Adrenal gland (tissue), 5 donors: ENCODE measurements around the gene TADA2B.

Experiments used
- POLR2A ChIP-seq, 2 donors: fragments of 450-650 bp; IDR thresholded peaks; one replicate each; pipeline ENCODE4 v1.6.1; 2017; ENCODE audit warnings: antibody characterized with exemption in 2 of 2, mild to moderate bottlenecking in 2 of 2, moderate library complexity in 1 of 2
- TF ChIP-seq, protein P1 (sequence below), 6 experiments: fragments of 450-650 bp in 4 of 6; fragments of 200-600 bp in 2 of 6; sonication (generic) in 1 of 6; IDR thresholded peaks; 1 replicate in 5 of 6; 2 replicates in 1 of 6; pipeline versions ENCODE4 v1.5.1 to v1.8.0; 2016 to 2021; ENCODE audit warnings: antibody characterized with exemption in 6 of 6, mild to moderate bottlenecking in 2 of 6, moderate library complexity in 1 of 6
- donor health status: DM: no; HTN: no; CAD: no.

DNA sequence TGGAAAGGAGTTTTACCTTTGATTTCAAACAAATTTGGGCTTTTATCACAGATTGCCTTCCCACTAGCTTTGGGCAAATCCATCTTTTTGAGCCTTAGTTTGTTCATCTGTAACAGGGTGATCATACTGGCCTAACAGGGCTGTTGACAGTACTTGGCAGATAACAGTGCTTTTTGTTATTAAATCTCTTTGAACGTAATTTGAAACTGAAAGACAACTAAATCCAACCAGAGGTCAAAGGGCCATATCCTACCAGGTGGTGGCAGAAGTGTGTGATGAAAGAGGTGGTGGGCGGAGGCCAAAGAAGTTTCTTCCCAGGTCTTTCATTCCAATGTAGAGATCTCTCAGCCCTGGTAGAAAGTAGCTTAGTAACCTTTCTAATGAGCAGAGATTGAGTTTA lies 35.2 kb upstream of the TADA2B start:
- no peak for TF ChIP-seq POLR2A (IDR thresholded peaks at IDR 0.05)
- TF ChIP-seq, protein P1, sequence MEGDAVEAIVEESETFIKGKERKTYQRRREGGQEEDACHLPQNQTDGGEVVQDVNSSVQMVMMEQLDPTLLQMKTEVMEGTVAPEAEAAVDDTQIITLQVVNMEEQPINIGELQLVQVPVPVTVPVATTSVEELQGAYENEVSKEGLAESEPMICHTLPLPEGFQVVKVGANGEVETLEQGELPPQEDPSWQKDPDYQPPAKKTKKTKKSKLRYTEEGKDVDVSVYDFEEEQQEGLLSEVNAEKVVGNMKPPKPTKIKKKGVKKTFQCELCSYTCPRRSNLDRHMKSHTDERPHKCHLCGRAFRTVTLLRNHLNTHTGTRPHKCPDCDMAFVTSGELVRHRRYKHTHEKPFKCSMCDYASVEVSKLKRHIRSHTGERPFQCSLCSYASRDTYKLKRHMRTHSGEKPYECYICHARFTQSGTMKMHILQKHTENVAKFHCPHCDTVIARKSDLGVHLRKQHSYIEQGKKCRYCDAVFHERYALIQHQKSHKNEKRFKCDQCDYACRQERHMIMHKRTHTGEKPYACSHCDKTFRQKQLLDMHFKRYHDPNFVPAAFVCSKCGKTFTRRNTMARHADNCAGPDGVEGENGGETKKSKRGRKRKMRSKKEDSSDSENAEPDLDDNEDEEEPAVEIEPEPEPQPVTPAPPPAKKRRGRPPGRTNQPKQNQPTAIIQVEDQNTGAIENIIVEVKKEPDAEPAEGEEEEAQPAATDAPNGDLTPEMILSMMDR (IDR thresholded peaks at IDR 0.05): no peak
